Heart right ventricle (tissue), 16 donors: ENCODE data around the gene NTNG2. TPM values are rescaled to one million over a fixed set of nuclear protein-coding genes. Genes with fewer than 3 reads are reported as not detected.
"Not testable (repeated sequence)": the region's sequence is repeated elsewhere in the genome, so short reads cannot be mapped to it uniquely, and the experiment has no call there.

ENCODE experiments used
- ATAC-seq, 8 donors: fragments of 200-7000 bp; cut with Tn5 transposase; one replicate each; pipeline ENCODE4 v1.9.1; 2020; ENCODE audit warnings: mild to moderate bottlenecking in 8 of 8, moderate library complexity in 8 of 8, moderate number of reproducible peaks in 1 of 8
- DNase-seq, 2 donors: peaks; one replicate each; pipeline ENCODE4 v3.0.0-alpha.2; 2020
- H3K27ac ChIP-seq, 10 donors: fragments of 200-600 bp; sonication (generic) in 2 of 10; one replicate each; pipeline versions ENCODE4 v1.5.0 to v1.8.0; 2020 to 2022; ENCODE audit warnings: mild to moderate bottlenecking in 3 of 10
- H3K27me3 ChIP-seq, 7 donors: fragments of 200-600 bp; one replicate each; pipeline ENCODE4 v1.8.0; 2021 to 2022; ENCODE audit warnings: mild to moderate bottlenecking in 2 of 7
- H3K36me3 ChIP-seq, 9 donors: fragments of 200-600 bp; sonication (generic) in 1 of 9; one replicate each; pipeline versions ENCODE4 v1.5.0 to v1.8.0; 2020 to 2022; ENCODE audit warnings: mild to moderate bottlenecking in 2 of 9
- H3K4me1 ChIP-seq, 9 donors: fragments of 200-600 bp; sonication (generic) in 1 of 9; one replicate each; pipeline versions ENCODE4 v1.5.0 to v1.8.0; 2020 to 2022; ENCODE audit warnings: mild to moderate bottlenecking in 4 of 9
- H3K4me3 ChIP-seq, 10 donors: fragments of 200-600 bp; sonication (generic) in 2 of 10; one replicate each; pipeline versions ENCODE4 v1.5.0 to v1.8.0; 2020 to 2022; ENCODE audit warnings: mild to moderate bottlenecking in 7 of 10, moderate library complexity in 2 of 10
- H3K9me3 ChIP-seq, 11 donors: fragments of 200-600 bp in 10 of 11; sonication (generic) in 2 of 11; one replicate each; pipeline versions ENCODE4 v1.5.0 to v1.8.0; 2013 to 2022; ENCODE audit warnings: mild to moderate bottlenecking in 2 of 11, control low read depth in 1 of 11, moderate library complexity in 1 of 11
- WGBS, 2 donors: extraction: QIAGEN DNeasy Blood & Tissue Kit; methylation state at CpG; one replicate each; pipeline ENCODE4 v1.1.7; 2013; ENCODE audit warnings: inconsistent platforms in 1 of 2; 5-methylcytosine and 5-hydroxymethylcytosine counted together
- intact Hi-C, 10 donors: fragments of 100-400 bp; cut with DNase I; formaldehyde crosslinking; loops; one replicate each; pipeline versions ENCODE4 v1.11.1 to v1.14.2; 2022
- polyA plus RNA-seq, 2 donors: library from polyadenylated mRNA; stranded (reverse); fragments of 200-250 nt; gene quantifications; one replicate each; pipeline ENCODE4 v1.2.3, GENCODE V29; 2013
- total RNA-seq, 10 donors: library from RNA; stranded (reverse); fragmentation: NEBNext Ultra II Directional in 3 of 10; extraction: Animal tissue kit (Norgen Biotek cat#: 25700) in 3 of 10; gene quantifications; one replicate each; pipeline versions ENCODE4 v1.2.1 to v1.2.4, GENCODE V29; 2021 to 2023
- TF ChIP-seq, protein P1 (sequence below), 9 donors: fragments of 200-600 bp; sonication (generic) in 2 of 9; IDR thresholded peaks; one replicate each; pipeline versions ENCODE4 v1.5.0 to v1.8.0; 2021 to 2022; ENCODE audit warnings: antibody characterized with exemption in 9 of 9, mild to moderate bottlenecking in 5 of 9, moderate library complexity in 1 of 9
- donor health status: Arrhythmogenic right ventricular cardiomyopathy.
- donor health status: ischemic (EF 13 %, LVEDD 7.1; RV severe dilation, severe dysfunction).
- donor health status: healthy with polysubstance abuse.
- donor health status: DM: no; HTN: yes; CAD: no.
- donor health status: DM: no; HTN: no; CAD: no.
- donor health status: ischemic (EF 25% LVEDD 6.9; RV normal size, moderate dysfunction).
- donor health status: ischemic (EF 25% LVEDD 5.7; RV mildly dilated, moderate dysfunction).
- donor health status: healthy.
- donor health status: DM: yes; HTN: yes; CAD: no.
- donor health status: Ischemic cardiomyopathy.
- donor health status: ischemic (EF 35%, LVEDD 5.7; RV mildly dilated, moderate dysfunction).
- donor health status: nonischemic (EF 11% LVEDD 7.7; RV severe dilation, severe dysfunction).
- donor health status: DM: yes; HTN: yes; CAD: no.
- donor health status: PGD.
- donor health status: ischemic (EF 29% LVEDD 5.4; RV normal size, mild dysfunction).
- donor health status: nonischemic (EF 23%, LVEDD 6.1; RV moderate dilation, normal function).

Gene NTNG2
- total and polyA plus RNA-seq, 12 donors = 0.29 to 7.6 (median 2.9) TPM

DNA sequence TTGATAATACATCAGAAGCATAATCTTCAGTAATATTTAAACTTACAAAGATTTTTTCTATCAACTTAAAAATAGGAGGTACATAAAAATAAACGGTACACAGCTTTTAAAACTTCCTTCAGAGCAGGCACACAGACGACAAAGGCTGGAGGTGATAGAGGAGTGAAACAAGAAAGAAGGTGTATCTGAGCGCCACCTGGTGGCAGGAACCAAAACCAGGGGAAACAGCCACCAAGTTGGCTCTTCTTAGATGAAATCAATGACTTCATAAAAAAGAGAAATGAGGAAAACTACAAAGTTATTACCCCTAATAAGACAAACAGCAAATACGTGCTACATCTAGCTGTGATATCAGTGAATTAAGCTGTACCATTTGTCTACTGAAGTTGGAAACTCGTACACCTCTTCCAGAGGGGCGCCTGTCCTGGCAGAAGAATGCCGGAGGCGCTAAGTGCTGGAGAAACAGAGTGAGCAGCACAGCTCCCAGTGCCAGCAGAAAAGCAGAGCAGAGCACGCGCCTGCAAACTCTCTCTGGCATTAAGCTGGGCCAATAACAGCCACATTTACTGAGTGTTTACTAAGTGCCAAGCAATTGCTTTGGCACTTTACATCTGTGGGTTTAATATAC is 107.0 kb downstream of the NTNG2 start:
- Histone ChIP-seq H3K4me1 (peaks cover 0 to 42% (median 17%) of the 10 kb centered on the region in 9 donors), H3K9me3 (no peaks in the 10 kb centered on the region), H3K36me3 (peaks cover 0 to 98% (median 33%) of the 10 kb centered on the region in 9 donors), H3K27me3 (no peaks in the 10 kb centered on the region), H3K4me3 (no peak overlapping the region), H3K27ac (peak overlapping the region in 4 of 10 donors; percentile 17 to 71 (median 36))
- ATAC-seq (peak; percentile 28 to 70 (median 60)), DNase-seq (peak; percentile 64 to 66)
- intact Hi-C loops = loop anchor here in 5 of 10 donors (1.0 to 5.0 kb wide), 3 partner anchors 506 to 507 kb away; no protein-coding TSS in a partner anchor
- TF ChIP-seq, protein P1, sequence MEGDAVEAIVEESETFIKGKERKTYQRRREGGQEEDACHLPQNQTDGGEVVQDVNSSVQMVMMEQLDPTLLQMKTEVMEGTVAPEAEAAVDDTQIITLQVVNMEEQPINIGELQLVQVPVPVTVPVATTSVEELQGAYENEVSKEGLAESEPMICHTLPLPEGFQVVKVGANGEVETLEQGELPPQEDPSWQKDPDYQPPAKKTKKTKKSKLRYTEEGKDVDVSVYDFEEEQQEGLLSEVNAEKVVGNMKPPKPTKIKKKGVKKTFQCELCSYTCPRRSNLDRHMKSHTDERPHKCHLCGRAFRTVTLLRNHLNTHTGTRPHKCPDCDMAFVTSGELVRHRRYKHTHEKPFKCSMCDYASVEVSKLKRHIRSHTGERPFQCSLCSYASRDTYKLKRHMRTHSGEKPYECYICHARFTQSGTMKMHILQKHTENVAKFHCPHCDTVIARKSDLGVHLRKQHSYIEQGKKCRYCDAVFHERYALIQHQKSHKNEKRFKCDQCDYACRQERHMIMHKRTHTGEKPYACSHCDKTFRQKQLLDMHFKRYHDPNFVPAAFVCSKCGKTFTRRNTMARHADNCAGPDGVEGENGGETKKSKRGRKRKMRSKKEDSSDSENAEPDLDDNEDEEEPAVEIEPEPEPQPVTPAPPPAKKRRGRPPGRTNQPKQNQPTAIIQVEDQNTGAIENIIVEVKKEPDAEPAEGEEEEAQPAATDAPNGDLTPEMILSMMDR (IDR thresholded peaks at IDR 0.05) = peak; percentile 83 to 94 (median 91)
- 28 to 35% methylated on average over 10 of the region's 10 CpGs for WGBS, 2 donors

DNA sequence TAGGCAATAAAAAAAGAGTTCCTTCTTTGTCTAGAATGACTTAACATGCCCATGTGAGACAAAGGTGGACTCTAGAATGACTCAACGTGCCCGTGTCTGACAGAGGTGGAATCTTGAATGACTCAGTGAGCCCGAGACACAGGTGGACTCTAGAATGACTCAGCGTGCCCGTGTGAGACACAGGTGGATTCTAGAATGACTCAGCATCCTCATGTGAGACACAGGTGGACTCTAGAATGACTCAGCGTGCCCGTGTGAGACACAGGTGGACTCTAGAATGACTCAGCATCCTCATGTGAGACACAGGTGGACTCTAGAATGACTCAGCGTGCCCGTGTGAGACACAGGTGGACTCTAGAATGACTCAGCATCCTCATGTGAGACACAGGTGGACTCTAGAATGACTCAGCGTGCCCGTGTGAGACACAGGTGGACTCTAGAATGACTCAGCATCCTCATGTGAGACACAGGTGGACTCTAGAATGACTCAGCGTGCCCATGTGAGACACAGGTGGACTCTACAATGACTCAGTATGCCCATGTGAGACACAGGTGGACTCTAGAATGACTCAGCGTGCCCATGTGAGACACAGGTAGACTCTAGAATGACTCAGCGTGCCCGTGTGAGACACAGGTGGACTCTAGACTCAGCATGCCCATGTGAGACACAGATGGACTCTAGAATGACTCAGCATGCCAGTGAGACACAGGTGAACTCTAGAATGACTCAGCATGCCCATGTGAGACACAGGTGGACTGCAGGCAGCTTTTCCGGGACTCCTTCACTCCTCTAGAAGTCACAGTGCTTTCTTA is 108.1 kb downstream of the NTNG2 start:
- not testable (repeated sequence) for H3K27me3 ChIP-seq, H3K9me3 ChIP-seq, H3K4me3 ChIP-seq, DNase-seq, ATAC-seq
- intact Hi-C loops = loop anchor here in 4 of 10 donors (2.0 to 5.0 kb wide), 2 partner anchors 507 to 508 kb away; no protein-coding TSS in a partner anchor
- H3K27ac ChIP-seq = peak overlapping the region in 2 of 10 donors; percentile 28 to 71
- peaks cover 0 to 36% (median 17%) of the 10 kb centered on the region in 9 donors for H3K4me1 ChIP-seq
- peaks cover 0 to 98% (median 34%) of the 10 kb centered on the region in 9 donors for H3K36me3 ChIP-seq
- 88 to 89% methylated on average over 10 to 12 of the region's 16 CpGs for WGBS, 2 donors

DNA sequence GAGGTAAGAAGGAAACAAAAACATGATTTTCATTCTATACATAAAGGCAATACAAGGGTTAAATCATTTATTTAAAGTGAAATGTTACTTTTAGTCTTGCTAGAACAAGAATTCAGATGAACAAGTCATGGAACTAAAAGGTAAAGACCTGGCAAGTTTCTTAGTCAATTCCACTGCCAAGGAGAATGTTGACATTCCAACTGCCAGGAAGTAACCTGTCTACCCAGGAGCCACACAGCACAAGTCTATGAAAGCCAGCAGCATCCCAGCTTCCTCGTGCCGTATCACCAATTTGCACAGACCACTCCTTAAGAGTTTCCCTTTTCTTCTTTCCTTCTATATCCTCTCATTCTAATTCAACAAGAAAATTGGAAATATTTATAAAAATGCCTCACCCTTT is 113.0 kb downstream of the NTNG2 start:
- H3K9me3 ChIP-seq = no peaks in the 10 kb centered on the region
- no peak for ATAC-seq
- H3K27ac ChIP-seq = no peak overlapping the region
- H3K4me3 ChIP-seq = no peak overlapping the region
- H3K27me3 ChIP-seq = no peaks in the 10 kb centered on the region
- DNase-seq = no peak
- intact Hi-C loops = no loop called here
- TF ChIP-seq, protein P1 (IDR thresholded peaks at IDR 0.05) = no peak
- 94 to 96% methylated on average over 2 of the region's 2 CpGs for WGBS, 2 donors
- no peaks in the 10 kb centered on the region for H3K4me1 ChIP-seq
- H3K36me3 ChIP-seq = peaks cover 3 to 99% (median 66%) of the 10 kb centered on the region in 9 donors

GRCh38 chr9:132283165-132283564 is 121.3 kb downstream of the NTNG2 start:
- DNase-seq = no peak
- peaks cover 0 to 4% (median 3%) of the 10 kb centered on the region in 9 donors for H3K4me1 ChIP-seq
- H3K4me3 ChIP-seq = no peak overlapping the region
- WGBS, 2 donors = 62 to 72% methylated on average over 4 of the region's 4 CpGs
- no peak overlapping the region for H3K27ac ChIP-seq
- peaks cover 0 to 100% (median 83%) of the 10 kb centered on the region in 9 donors for H3K36me3 ChIP-seq
- TF ChIP-seq, protein P1 (IDR thresholded peaks at IDR 0.05) = no peak
- intact Hi-C loops = loop anchor here in 2 of 10 donors (5.0 to 10.0 kb wide), 2 partner anchors 109 to 1148 kb away; no protein-coding TSS in a partner anchor
- no peaks in the 10 kb centered on the region for H3K27me3 ChIP-seq
- no peaks in the 10 kb centered on the region for H3K9me3 ChIP-seq
- no peak for ATAC-seq
